Hematopoietic multipotent progenitor cell treated with erythropoietin and hydrocortisone succinate and interleukin-3 and kit ligand, for 8 days (in vitro differentiated cells): Measurements from ENCODE around the gene RAD51B.
A peak's percentile ranks its signal among the peaks of the same experiment; 100 is the strongest.

Experiments used
- DNase-seq: peaks from one replicate; pipeline ENCODE4 v3.0.0-alpha.2; 2015

Gene RAD51B

DNA sequence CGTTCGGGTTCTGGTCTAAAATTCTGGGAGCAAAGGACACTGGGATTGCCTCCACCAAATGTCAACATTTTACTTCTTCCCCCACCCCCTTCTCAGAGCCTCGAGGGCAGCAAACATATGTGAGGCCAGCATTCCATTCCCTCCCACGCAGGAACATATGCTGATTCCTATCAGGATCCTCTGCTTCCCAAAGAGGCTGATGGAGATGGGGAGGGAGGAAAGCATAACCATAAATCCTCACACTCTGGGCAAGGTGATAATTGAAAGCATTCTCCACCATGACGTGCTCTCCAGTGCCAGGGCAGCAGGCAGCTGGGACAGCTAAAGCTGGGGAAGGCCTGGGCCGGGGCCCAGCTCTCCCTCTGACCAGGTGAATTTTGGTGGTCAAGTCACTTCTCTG lies 578.2 kb downstream of the RAD51B start:
- DNase-seq, result no peak

DNA sequence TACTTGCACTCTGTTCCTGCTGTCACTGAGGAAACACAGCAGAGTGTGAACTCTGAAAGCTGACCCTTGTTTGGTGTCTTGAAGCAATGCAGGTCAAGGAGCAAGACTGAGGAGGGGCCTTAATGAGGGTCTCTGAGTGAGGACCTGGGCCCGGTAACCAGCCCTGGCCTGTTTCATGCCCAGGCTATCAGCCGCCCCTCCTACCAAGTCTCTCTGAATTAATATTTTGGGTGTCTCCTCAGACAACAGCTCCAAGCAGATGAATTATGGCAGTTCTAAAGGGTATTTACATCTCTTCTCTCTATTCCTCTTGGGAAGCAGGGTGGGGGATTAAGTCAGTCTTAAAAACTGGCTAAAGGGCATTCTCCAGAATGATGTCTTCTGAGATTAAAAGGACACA lies 578.8 kb downstream of the RAD51B start:
- DNase-seq, result no peak

DNA sequence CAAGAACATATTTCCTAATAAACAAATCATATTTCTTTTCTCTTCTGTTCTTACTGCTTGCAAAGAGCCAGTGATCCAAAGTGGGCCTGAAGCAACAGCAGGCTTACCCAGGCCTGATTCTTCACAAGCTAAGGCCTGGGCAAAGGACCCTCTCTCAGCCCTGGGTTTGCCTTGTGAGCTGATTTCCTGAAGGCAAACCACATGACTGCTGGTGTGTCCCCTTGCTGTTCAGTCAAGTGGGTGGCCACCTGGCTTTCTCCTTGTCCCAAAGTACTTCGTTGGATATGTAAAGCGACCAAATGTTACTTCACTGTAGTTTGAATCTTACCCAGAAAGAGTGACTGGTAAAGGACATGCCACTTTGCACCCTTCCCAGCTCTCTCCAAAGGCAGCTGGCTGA lies 580.4 kb downstream of the RAD51B start:
- no peak for DNase-seq

DNA sequence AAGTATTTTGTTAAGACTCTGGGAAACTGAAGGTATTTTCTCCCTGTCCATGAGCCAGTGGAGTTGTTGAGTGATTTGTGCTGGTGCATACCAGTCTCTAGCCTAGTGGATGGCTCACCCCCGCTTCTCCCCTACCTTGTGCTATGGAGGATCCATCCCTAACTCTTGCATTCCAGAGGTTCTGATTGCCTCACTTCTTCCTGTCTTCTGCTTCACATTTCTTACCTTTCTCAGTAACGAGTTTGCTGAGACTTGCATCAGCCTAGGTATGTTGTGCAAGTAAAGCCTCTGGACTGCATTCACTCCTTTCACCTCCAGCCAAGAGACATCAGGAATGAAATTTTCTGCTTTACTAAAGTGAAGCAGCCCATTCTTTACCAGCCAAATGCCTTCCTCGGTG lies 581.7 kb downstream of the RAD51B start:
- no peak for DNase-seq

DNA sequence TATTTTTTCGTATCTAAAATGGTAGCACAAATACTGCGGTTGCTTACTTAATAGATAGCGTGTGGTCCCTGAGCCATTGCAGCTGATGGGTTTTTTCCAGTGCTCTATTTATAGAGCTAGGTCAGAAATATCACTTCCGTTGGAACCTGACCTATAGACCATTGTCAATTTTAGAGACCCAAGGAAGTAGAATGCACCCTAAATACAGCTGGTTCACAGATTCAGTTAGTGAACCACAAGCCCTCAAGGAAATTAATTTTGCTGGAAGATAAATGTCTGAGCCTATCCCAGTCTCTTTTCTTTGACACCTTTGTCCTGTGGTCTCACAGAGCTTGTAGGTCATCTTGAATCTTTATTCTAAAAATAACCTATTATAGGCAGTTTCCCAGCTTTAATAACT lies 582.3 kb downstream of the RAD51B start:
- DNase-seq, result no peak

DNA sequence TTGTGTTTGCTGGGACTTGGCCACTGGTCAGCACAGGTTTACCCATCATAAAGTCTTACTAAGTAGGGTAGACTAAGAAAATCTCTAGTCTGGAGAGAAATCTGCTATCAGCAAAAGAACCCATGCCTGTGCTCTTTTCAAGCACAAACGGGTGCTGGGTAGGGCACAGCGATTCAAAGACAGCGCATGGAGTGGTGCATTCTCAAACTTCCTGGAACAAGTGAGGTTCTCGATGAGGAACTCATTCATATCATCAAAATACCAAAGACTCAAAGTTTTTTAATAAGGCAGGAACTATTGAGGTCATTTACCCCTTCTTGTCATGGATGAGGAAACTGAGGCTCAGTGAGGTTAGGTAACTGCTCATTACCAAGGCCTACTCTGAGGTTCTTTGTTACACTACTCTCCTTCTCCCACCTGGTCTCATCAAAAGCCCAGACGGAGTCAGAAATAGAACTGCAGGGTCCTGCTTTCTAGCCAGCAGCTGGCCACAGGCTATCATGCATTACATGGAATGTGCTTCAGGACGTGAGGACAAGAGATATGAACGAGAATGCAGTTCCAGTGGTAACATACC lies 583.0 kb downstream of the RAD51B start:
- no peak for DNase-seq

DNA sequence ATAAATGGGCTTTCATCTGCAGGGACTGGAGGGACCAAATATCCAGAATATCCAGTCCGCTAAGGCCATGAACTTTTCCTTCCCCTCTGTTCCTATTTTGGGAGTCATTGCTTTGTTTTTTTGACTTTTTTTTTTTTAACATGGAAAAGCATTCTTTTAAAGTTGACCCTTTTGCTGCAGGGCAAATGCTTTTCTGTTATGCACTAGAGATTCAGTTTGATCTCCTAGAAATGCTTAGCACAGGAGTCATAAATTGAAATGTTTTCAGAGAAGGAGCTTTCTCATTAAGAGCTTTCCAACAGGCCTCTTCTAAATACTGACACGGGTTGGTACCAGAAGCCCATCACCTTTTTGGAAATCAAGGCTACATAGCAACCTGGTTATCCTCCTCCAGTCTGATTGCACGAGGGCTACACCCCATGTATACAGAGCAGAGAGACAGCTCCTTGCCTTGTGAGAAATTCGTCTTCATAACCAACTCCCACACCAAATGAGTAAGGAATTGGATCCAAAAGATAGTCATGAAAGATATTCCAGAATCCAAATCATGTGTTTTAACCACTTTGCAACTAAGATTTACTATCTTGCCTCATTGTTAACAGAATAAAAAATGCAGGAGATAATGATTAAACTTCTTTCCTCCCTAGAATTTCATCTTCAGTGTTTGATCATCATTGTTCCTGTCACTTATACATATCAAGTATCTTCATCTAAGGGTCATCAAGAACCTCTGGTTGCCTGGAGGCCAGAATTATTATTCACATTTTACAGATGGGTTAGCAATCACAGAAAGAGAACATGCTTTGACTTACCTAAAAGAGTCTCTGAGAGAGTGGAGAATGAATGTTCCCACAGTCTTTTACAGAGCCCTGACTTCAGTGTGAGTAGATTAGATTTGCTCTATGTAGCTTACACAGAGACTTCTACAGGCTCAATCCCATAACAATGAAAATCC lies 583.9 kb downstream of the RAD51B start:
- no peak for DNase-seq

DNA sequence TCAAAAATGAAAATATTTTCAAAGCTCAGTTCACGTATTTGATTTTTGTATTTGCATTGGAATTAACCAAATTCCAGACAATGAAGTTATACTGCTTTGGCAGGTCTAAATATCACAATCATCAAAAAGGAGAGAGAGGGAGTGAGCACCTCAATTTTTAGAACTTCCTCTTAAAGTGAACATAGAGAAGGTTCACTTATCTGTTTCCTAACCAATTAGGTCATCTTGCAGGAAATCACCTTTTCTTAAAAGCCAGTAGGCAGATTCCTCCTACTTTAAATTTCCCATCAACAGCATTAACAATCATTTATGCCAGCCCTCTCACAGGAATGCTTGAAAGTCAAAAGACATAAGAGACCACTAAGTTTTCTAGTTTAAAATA lies 584.6 kb downstream of the RAD51B start:
- DNase-seq, result no peak

DNA sequence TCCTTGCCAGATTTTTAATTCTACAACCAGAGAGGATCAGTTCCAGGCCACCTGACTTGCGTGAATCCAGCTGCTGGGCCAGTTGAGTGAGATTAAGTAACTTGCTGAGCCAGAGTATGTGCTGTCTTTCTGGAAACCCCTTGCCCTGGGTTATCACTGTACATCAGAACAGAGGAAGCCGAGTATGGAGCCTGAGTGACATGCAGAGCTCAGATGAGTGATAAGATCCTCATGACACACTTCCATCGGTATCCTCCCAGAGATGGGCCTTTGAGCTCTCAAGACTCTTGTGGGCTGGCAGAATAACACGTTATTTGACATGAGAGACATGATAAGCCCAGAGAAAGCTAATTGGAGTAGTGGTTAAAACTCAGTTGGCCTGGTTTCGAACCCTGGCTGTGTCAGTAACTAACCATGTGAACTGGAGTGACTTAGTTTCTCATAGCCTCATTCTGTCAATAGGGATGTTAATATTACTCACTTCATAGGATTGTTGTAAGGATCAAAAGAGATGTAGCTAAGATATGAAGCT lies 585.1 kb downstream of the RAD51B start:
- peak; percentile 53 for DNase-seq

DNA sequence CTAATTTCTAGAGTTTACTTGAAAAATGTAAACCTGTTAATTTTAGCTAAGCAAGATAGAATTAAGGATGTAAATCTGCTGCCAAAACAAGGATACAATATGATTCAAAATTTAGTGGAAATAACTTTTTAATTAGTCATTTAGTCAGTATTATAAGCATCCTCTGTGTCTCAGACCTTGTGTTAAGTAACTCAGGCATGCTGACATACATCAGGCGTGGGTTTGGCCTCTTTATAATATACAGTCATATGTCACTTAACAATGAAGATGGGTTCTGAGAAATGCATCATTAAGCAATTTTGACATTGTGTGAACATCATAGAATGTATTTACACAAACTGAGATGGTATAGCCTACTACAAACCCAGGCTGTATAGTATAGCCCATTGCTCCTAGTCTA lies 586.4 kb downstream of the RAD51B start:
- DNase-seq, result no peak

DNA sequence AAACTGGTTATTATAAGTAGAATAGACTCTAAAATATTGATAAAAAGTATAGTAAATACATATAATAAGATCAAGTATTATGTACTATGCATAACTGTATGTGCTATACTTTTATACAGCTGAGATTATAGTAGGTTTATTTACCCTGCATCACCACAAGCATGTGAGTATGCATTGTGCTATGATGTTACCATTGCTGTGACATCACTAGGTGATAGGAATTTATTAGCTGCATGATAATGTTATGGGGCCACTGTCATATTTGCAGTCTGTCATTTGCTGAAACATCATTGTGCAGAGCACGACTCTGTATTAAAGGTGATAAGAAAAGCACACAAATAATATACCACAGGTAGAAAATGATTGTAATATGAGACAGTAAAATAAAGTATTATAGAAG lies 587.7 kb downstream of the RAD51B start:
- DNase-seq, result no peak

DNA sequence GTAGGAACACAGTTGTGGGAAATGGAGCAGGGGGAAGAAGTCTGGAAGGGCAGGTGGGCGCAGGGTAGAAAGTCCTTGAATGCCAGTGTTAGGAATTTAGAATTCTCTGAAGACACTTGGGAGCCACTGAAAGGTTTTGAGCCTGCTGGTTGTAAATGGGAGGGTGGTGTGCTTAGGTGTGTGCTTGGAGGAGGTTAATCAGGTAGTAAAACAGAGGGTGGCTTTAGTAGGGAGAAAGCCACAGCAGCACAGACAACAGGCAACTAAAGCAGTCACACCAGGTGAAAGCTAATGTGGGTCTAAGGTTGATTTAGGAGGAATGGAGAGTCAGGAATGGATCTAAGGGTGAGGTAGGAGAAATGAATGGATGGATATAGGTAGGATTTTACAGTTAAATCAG lies 588.2 kb downstream of the RAD51B start:
- no peak for DNase-seq

DNA sequence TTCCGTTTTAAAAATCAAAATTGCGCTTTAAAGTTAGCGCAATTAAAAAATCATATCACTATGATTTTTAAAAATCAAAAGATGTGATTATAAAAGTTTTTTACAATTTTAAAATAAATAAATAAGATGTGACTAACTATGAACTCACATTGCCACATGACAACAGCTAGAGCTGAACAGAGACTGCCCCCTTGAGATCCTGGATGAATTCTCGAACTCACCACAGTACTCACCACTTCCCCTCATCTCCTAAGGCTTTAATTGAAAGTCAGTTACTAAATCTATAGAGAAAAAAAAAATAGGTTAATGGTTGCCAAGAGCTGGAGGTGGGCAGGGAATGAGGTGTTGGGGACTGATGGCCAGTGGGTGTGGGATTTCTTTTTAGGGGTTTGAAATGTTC lies 589.1 kb downstream of the RAD51B start:
- DNase-seq, result no peak

DNA sequence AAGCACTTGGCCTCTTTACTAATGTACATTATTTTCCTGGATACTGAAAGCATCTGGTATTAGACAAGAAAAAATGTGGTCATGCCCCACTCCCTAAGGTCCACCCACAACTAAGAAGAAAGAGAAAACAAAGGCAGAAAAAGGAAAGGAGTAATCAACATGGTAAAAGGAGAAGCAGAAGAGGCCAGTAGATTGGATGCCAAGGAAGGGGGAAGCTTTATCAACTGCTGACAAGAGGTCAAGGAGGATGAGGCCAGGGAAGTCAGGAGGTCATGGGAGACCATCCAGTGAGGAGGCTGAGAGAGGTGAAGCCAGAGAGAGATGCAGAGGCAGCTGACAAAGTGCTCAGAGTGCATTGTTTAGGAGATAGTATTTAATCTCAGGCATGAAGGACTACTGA lies 589.8 kb downstream of the RAD51B start:
- no peak for DNase-seq

DNA sequence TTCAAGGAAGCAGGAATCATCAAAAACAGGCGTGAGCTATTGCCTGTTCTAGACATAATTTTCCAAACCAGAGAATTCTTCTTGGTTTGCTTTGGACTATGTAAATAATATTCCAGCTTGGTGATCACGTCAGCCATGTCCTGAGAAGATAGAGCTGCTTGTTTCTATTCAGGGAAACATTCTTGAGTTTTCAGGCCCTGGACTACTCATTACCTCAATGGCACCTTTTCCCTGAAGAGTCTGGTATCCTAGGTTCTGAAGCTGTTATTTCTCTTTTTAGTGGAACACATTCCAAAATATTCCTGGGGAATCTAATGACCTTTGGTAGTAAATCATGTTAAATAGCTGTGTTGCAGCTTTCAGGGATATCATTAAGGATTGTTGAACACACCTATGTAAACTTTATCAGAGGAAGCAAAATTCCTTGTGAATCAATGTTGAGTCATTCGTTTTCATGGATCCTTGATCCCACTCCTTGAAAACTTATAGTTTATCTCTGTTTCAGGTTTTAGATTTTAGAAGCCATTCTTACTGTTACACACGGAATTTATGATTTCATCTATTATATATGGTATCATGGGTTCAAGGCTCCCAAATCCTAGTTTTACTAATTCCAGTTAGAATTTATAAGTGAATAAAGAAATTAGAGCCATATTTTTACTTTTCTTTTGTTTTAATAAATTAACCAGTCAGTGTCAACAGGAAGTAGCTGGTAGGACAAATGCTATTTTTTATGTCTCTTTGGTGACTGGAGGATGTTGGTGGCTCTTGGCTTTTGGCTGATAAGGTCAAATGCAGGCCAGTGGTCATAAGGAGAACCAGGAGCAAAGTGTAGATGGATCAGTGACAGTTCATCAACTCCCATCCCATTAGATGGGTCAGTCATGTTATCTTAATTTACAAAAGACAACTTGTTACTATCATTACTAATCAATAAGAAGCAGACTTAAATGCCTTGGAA lies 593.2 kb downstream of the RAD51B start:
- DNase-seq, result peak; percentile 41

DNA sequence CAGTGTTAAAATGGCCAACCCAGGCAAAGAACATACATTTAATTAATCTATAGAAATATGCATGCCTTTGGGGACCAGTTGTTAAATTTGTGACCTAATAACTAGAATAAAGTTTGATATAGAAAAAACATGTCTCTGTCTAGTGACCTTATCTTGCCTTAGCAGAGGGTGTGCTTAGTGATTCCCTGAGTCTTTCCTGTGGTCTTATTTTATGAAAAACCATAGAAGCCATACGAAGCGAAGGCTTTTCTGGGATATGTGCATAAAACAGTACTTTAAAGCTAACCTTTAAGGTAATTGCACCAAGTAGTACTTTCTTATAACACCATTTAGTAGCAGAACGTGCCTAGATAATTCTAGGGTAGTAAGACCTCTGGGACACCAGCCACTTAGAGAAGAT lies 593.9 kb downstream of the RAD51B start:
- peak; percentile 67 for DNase-seq

DNA sequence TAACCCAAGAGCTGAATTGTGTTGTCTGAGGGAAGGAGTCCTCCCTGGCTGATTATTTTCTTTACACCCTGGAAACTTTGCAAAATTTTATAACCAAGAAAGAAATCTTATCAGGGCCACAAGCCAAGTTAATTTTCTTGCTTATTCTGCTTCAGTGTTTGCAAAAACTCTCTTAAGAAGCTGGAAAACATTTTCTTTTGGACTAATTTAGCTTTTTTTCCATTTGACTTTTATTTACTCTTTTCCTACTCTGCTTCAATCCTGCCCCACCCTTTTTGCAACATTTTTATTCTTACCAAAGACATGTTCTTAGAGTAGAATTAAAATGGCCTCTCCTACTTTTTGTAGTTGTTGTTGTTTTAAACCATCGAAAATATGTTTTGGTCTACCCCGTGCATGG lies 594.5 kb downstream of the RAD51B start:
- DNase-seq, result no peak

DNA sequence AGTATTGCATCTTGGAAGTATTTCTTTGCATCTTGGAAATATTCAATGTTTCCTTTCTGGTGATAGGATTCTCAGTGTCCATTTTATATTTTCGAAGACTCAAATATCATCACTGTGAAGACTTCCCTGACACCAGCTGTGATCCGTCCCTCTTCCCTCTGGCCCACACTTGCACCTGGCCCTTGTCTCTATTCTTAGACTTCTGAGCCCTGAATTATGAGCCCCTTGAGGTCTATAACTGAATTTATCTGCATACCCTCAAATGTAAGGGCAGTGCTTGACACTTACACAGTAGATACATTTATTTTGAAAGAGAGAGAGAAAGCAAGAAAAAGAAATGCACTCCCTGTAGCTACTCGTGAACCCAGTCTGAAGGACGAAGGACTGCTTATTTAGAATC lies 596.6 kb downstream of the RAD51B start:
- DNase-seq, result no peak

DNA sequence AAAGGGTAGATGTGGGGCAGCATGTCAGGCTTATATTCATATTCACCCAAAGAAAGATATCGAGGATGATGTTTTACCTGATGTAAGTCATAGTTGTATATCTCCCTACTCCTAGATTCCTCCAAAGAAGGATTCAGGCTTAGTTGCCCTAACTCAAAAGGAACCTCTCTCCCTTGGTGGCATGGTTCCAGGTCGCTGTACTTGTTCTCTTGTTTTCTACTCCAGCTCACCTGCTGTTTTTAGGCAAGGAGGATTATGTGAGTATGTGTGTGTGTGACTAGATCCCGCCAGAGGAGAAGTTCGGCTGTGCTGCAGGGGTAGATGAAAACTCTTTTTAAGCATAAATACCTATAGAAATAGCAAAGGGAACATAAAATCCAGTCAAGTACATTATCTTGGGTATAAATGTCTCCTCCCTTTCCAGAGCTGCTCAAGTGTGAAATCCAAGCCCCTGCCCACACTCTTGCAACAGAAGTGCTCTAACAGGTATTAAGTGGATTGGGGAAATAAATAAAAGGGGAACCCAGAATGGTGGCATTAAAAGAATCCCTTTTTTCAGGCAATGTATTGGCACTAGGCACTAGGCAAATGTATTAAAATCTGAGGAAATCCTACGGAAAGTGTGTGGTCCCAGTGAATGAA lies 597.6 kb downstream of the RAD51B start:
- no peak for DNase-seq

DNA sequence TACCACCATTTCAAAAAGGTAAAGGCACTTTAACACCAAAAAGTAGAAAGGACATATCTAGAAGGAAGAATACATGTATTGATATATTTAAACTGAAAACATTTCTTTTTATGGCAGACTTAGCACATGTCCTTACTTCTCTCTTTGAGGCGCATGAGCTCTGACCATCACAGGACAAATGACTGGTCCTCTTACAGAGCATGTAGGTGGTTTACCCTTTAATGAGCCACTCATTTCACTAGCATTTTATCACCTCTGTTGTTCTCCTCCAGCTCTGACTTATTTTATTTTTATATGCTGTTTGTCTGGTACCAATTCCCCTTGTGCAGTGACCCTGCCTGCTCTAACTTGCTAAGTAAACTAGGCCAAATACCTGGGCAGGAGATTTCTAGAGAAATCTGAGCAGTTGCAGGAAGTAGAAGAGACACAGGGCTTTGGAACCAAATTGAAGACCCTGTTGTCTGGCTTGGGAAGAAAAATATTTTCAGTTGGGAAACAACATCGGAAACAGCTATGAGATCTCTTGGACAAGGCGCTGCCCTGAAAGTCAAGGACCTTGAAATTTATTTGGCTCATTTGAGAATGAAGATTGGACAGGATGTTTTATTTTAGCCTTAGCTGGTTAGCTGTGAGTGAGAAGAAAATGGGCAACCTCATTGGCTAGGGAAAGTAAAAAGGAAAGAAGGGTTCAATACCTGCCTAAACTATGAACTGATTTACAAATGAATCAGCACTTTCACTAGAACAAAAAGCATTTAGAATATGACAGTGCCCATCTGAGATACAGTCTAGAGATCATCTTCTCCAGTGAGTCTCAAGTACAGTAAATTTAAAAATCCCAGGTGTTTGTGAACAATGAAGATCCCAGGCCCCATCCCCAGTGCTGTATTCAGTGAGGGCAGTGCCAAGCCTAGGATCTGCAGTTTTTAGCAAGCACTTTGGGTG lies 598.9 kb downstream of the RAD51B start:
- no peak for DNase-seq

DNA sequence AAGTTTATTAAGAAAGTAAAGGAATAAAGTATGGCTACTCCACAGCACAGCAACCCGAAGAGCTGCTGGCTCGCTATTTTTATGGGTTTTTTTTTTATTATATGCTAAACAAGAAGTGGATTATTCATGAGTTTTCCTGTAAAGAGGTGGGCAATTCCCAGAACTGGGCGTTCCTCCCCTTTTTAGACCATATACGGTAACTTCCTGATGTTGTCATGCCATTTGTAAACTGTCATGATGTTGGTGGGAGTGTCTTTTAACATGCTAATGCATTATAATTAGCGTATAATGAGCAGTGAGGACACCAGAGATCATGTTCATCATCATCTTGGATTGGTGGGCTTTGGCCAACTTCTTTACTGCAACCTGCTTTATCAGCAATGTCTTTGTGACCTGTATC lies 600.8 kb downstream of the RAD51B start:
- no peak for DNase-seq

DNA sequence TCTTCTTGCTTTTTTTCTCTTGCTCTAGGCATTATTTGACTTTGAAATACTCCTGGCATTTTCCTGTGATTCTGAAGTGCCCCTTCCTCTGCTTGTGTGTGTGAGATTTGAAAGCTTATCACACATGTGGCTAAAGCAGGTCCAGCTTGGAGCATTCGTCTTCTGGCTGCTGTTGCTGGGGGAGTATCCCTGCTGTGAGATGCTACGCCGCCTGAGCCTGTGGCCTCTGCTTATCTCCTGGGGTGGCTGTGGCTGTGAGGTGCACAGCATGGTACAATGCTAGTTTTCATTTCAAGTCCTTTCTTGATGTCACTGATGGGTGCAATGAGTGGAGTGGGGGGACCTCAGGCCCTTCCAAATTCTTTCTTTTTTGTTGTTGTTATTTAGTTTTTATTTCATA lies 601.5 kb downstream of the RAD51B start:
- DNase-seq, result peak; percentile 32
